ENCODE data around the gene YWHAB. TPM values are rescaled to one million over a fixed set of nuclear protein-coding genes. Genes with fewer than 3 reads are reported as not detected.

The YWHAB gene
- total RNA-seq, 4 donors from 2014 or later: 114 to 153 (median 143) TPM

DNA sequence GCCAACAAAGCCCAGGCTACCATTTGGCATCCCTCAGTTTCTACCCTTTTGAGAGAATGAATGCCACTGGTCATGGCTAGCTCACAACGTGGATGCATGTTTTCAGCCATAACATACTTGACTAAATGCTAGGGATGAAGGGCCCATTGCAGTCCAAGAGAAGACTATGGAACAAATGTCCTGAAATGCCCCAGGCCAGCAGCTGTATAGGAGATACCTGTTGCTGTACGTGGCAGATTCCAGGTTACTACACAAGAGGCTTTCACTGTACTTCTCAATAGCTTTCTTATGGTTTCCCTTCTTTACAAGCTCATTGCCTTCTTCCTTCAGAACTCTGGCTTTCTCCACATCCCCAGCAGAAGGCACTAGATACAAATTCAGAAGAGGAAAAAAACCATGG is 63.0 kb downstream of the YWHAB start:
- TF ChIP-seq, protein P1, sequence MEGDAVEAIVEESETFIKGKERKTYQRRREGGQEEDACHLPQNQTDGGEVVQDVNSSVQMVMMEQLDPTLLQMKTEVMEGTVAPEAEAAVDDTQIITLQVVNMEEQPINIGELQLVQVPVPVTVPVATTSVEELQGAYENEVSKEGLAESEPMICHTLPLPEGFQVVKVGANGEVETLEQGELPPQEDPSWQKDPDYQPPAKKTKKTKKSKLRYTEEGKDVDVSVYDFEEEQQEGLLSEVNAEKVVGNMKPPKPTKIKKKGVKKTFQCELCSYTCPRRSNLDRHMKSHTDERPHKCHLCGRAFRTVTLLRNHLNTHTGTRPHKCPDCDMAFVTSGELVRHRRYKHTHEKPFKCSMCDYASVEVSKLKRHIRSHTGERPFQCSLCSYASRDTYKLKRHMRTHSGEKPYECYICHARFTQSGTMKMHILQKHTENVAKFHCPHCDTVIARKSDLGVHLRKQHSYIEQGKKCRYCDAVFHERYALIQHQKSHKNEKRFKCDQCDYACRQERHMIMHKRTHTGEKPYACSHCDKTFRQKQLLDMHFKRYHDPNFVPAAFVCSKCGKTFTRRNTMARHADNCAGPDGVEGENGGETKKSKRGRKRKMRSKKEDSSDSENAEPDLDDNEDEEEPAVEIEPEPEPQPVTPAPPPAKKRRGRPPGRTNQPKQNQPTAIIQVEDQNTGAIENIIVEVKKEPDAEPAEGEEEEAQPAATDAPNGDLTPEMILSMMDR (IDR thresholded peaks at IDR 0.05): no peak
- DNase-seq (ENCODE audit: low spot score) (no peak), ATAC-seq (ENCODE audit: low FRiP score) (no peak)

- TF ChIP-seq, protein P1 (IDR thresholded peaks at IDR 0.05): no peak
- ATAC-seq (ENCODE audit: low FRiP score) (no peak), DNase-seq (ENCODE audit: low spot score) (no peak)
Observed at GRCh38 chr20:44950368-44950767, 64.9 kb downstream of the YWHAB start.

GRCh38 chr20:44952731-44953130 is 67.2 kb downstream of the YWHAB start:
- ATAC-seq (ENCODE audit: low FRiP score): no peak
- DNase-seq (ENCODE audit: low spot score): no peak
- TF ChIP-seq, protein P1 (IDR thresholded peaks at IDR 0.05): no peak

GRCh38 chr20:44954211-44954610 is 68.7 kb downstream of the YWHAB start:
- DNase-seq (ENCODE audit: low spot score): no peak
- TF ChIP-seq, protein P1 (IDR thresholded peaks at IDR 0.05): no peak
- ATAC-seq (ENCODE audit: low FRiP score): no peak

- TF ChIP-seq, protein P1 (IDR thresholded peaks at IDR 0.05): no peak
- no peak for ATAC-seq (ENCODE audit: low FRiP score)
- DNase-seq (ENCODE audit: low spot score): no peak
Observed at GRCh38 chr20:44955270-44955669, 69.8 kb downstream of the YWHAB start.

- DNase-seq (ENCODE audit: low spot score): no peak
Observed at GRCh38 chr20:44956410-44956809, 70.9 kb downstream of the YWHAB start.

More at GRCh38 chr20:44956410-44956809, 70.9 kb downstream of the YWHAB start:
- TF ChIP-seq, protein P1 (IDR thresholded peaks at IDR 0.05): no peak
- ATAC-seq (ENCODE audit: low FRiP score): no peak

Other genes with a start within 250 kb of the YWHAB start
- 10 to 100 TPM; 11.5 to 62.6 (median 15.4) TPM for gene ADA, start 234.0 kb upstream of the YWHAB start, total RNA-seq
- 10 to 100 TPM; 25.9 to 81.7 (median 61.3) TPM for gene CCN5, start 170.3 kb upstream of the YWHAB start, total RNA-seq
- 10 to 100 TPM in 1 of 4 donors, 1 to 10 TPM in 3; 6.3 to 10.0 (median 9.0) TPM for gene KCNK15, start 139.8 kb upstream of the YWHAB start, total RNA-seq
- under 1 TPM; 0.60 to 0.88 (median 0.72) TPM for gene RIMS4, start 75.2 kb upstream of the YWHAB start, total RNA-seq
- gene PABPC1L, start 24.4 kb downstream of the YWHAB start, total RNA-seq: 10 to 100 TPM in 2 of 4 donors, 1 to 10 TPM in 2; 5.1 to 17.1 (median 10.3) TPM
- gene TOMM34, start 74.7 kb downstream of the YWHAB start, total RNA-seq: 10 to 100 TPM in 3 of 4 donors, 1 to 10 TPM in 1; 9.1 to 23.9 (median 12.1) TPM
- gene STK4, start 80.8 kb downstream of the YWHAB start, total RNA-seq: 10 to 100 TPM; 26.4 to 51.9 (median 38.6) TPM
- gene KCNS1, start 215.4 kb downstream of the YWHAB start, total RNA-seq: under 1 TPM in 3 of 4 donors, not detected in 1; 0.47 to 0.60 (median 0.56) TPM
- not detected for gene WFDC5, start 229.5 kb downstream of the YWHAB start, total RNA-seq
- not detected for gene WFDC12, start 238.8 kb downstream of the YWHAB start, total RNA-seq